GM10847 (cell line): ENCODE results near the gene WDR19.

ENCODE experiments used
- POLR2A ChIP-seq: IDR thresholded peaks from 2 replicates; pipeline ENCODE4 v1.6.1; 2011; ENCODE audit not compliant: insufficient read length; ENCODE audit errors: extremely low read depth

WDR19 gene

DNA sequence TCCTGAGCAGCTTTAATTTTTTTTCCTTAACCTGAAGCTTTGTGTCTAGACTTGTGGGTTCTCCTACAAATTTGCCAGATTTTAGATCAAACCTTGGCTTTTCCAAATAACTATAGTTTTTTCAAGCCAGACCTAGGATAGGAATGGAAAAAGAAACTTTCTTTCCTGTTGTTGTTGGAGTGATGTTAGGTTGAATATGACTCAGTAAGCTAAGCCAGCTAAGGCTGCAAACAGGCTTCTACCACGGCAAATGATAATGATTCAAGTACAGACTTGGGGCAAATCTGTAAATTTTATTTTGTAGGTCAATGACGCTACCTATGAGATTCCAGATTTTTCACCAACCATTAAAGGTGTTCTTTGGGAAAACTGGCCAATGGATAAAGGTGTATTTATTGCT is 45.6 kb downstream of the WDR19 start:
- TF ChIP-seq POLR2A = no peak

GRCh38 chr4:39228377-39228776 is 46.0 kb downstream of the WDR19 start:
- TF ChIP-seq POLR2A = no peak

DNA sequence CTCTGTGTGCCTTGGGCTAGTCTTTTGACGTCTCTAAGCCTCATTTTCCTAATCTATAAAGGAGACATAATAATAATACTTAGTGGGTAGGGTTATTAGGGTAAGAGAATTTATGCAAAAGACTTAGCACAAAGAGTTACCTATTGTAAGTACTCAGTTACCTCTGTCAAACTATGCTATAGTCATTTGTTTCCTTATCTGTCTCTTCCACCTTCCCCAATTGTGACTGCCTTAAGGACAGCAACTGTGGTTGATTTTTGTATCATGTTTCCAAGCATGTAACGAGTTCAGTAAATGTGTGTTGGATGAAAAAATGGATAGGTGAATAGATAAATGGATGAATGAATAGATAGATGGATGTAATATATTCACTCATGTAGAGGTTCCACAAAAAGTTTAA is 48.1 kb downstream of the WDR19 start:
- TF ChIP-seq POLR2A = no peak

- no peak for TF ChIP-seq POLR2A
These were observed 49.3 kb downstream of the WDR19 start for GRCh38 chr4:39231660-39232059.

GRCh38 chr4:39232100-39232499 is 49.8 kb downstream of the WDR19 start:
- TF ChIP-seq POLR2A = no peak

DNA sequence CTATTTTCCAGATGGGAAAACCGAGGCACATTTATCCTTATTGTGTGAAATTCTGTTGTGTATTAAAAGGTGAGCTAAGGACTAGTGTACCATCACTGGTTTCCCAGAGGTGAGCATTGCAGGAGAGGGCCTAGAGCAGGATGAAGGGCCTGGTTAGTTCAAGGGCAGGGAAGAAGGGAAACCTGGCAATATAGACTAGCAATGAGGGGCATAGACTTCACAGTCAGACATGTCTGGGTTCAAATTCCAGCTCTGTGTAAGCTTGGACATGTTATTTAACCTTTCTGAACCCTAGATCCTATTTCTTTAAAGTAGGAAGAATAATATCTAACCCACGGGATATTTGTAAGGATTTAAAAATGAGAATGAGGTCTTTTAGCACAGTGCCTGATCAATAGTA is 50.8 kb downstream of the WDR19 start:
- TF ChIP-seq POLR2A = no peak

- TF ChIP-seq POLR2A = no peak
These were observed 51.5 kb downstream of the WDR19 start for GRCh38 chr4:39233783-39234182.

DNA sequence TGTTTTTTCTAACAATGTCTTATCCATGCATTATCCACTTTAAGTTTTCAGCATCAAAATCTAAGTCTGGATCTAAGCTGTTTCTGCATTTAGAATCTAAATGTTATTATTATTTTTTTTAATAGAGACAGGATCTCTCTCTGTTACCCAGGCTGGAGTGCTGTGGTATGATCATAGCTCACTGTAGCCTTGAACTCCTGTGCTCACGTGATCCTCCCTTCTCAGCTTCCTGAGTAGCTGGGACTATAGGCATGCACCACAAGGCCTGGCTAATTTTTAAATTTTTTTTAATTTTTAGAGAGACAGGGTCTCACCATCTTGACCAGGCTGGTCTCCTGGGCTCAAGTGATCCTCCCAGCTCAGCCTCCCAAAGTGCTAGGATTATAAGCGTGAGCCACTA is 52.7 kb downstream of the WDR19 start:
- TF ChIP-seq POLR2A = no peak

DNA sequence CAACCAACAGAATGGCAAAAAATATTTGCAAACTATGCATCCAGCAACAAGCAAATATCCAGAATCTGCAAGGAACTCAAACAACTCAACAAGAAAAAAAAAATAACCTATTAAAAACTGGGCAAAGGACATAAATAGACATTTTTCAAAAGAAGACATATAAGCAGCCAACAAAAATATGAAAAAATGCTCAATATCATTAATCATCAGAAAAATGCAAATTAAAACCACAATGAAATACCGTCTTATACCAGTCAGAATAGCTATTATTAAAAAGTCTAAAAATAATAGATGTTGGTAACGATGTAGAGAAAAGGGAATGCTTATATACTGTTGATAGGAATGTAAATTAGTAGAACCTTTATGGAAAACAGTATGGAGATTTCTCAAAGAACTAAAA is 53.4 kb downstream of the WDR19 start:
- no peak for TF ChIP-seq POLR2A

DNA sequence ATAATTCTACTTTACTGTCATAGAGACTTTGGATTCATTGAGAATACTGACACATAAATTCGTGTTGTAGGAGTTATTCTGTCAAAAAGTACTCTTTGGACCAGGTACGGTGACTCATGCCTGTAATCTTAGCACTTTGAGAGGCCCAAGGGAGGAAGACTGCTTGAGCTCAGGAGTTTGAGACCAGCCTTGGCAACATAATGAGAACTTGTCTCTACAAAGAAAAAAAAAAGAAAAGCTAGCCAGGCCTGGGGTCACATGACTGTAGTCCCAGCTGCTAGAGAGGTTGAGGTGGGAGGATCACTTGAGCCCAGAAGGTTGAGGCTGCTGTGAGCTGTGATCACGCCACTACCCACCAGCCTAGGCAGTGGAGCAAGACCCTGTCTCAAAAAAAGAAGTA is 54.9 kb downstream of the WDR19 start:
- no peak for TF ChIP-seq POLR2A

DNA sequence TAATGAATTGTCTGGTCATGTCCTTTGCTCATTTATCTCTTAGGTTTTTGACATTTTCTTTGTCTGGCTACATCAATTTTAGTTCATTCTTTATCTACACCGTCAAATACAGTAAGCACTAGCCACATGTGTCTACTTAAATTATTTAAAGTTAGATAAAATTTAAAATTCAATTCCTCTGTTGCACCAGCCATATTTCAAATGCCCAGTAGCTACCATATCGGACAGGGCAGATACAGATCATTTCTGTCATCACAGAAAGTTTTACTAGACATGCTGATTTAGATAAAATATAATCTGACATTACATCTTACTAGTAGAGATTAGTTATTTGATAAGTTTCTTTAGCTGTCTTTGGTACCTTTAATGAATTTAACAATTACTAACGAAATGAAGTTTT is 61.1 kb downstream of the WDR19 start:
- TF ChIP-seq POLR2A = no peak

- no peak for TF ChIP-seq POLR2A
These were observed 72.9 kb downstream of the WDR19 start for GRCh38 chr4:39255266-39255665.

- no peak for TF ChIP-seq POLR2A
These were observed 73.5 kb downstream of the WDR19 start for GRCh38 chr4:39255871-39256270.

DNA sequence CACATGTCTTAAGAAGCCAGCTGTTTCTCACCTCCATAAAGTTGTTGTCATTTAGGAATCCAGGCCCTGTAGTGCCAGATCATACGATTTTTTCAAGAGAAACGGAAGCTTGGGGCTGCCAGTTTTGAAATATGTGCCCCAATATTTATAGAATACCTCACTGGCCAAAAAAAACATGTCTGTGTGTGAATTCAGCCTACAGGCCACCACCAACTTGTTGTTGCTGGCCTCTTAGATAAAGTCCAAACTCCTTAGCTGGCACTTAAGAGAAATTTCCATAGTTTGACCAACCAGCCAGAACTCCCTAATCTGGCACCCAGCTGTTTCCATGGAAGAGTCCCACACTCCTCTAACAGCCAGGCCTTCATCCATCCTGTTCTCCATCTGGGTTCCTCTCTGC is 74.1 kb downstream of the WDR19 start:
- no peak for TF ChIP-seq POLR2A

DNA sequence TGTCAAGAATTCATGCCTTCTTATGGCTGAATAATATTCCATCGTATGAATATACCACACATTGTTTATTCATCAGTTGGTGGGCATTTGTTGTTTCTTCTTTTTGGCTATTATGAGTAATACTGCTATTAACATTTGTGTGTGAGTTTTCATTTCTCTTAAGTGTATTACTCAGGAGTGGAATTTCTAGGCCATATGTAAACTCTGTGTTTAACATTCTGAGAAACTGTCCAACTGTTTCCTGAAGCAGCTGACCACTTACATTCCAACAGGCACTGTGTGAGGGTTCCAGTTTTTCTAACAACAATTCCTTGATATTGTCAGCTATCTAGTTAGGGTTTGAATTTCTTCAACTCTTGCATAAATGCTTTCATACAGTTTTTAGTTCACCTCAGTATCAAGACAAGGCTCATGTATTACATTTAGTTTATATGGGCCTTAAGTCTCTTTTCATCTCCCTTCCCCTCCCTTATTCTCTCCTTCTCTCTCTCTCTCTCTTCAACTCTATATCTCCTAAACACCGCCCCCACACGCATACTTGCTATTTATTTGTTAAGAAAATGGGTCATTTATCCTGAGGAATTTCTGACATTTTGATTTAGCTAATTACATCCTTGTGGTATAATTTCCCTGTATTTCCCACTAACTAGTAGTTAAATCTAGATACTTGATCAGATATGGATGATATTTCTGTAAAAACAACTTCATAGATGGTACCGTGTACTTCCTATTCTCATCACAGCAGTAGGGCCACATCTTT is 77.4 kb downstream of the WDR19 start:
- TF ChIP-seq POLR2A = no peak

DNA sequence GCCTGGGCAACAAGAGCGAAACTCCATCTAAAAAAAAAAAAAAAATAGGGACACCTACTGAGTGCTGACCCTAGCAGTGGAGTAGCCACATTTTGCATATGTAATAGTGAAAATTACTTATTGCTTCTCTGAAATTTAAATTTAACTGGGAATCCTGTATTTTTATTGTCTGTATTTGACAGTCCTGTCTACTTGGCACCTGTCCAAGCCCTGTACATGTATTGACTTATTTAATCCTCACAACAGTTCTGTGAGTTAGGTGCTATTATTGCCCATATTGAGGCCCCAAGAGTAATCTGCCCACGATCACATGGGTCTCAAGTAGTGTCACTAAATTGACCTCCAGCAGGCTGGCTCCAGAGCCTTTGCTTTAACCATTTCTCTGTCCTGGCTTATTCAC is 81.6 kb downstream of the WDR19 start:
- TF ChIP-seq POLR2A = no peak

- TF ChIP-seq POLR2A = no peak
These were observed 92.2 kb downstream of the WDR19 start for GRCh38 chr4:39274503-39274902.

DNA sequence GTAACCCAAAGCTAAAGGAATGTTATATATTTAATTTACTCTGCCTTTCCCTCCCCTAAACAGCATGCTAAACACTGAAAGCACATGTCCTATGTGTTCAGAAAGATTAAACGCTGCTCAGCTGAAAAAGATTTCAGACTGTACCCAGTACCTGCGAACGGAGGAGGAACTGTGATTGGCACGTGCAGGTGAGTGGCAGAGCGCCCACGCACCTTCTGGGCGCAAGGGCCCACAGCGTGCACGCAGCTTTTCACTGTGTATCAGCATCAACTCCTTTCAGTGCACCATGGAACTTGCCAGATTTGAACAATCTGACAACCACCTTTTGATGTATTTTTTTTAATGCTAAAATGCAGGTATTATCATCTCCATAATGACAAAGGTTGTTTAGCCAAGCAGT is 96.1 kb downstream of the WDR19 start:
- no peak for TF ChIP-seq POLR2A

DNA sequence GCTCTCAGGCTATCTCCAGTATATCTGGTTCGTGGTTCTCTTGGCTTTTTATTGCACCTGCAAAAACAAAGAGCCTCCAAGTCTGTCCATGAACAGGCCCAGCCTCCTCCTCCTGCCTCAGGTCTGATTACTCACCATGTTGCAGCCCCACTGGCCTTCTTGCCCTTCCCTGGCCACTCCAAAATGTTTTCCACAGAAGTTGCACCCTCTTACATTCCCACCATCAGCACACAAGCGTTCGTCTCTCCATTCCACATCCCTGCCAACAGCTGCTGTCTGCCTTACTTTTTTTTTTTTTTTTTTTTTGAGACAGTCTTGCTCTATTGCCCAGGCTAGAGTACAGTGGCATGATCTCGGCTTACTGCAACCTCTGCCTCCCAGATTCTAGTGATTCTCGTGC is 97.1 kb downstream of the WDR19 start:
- no peak for TF ChIP-seq POLR2A
